Measurements from ENCODE around the gene ARGFX.

- TF ChIP-seq CTCF (IDR thresholded peaks at IDR 0.05; ENCODE audit: insufficient read depth, low read length, poor library complexity, severe bottlenecking) = no peak
- no peak for TF ChIP-seq EZH2phosphoT487 (conservative IDR thresholded peaks at IDR 0.05; ENCODE audit: low read length)
These were observed 27.1 kb downstream of the ARGFX start for GRCh38 chr3:121594850-121595249.

All from SU-DHL-6 (cell line).